Measurements from ENCODE around the gene CCL21. TPM values are rescaled to one million over a fixed set of nuclear protein-coding genes. Genes with fewer than 3 reads are reported as not detected.

Gene CCL21
- total RNA-seq, 1 donor from 2014 or later: not detected

- no peak for TF ChIP-seq CTCF (conservative IDR thresholded peaks at IDR 0.05; ENCODE audit: low read depth, low read length)
- H3K4me3 ChIP-seq (ENCODE audit: low read depth, low read length): no peak overlapping the region
- no peak for DNase-seq (ENCODE audit: low read depth)
Observed at GRCh38 chr9:34717996-34718614, 8.2 kb upstream of the CCL21 start.

- DNase-seq (ENCODE audit: low read depth): no peak
- no peak overlapping the region for H3K4me3 ChIP-seq (ENCODE audit: low read depth, low read length)
Observed at GRCh38 chr9:34716711-34717110, 6.8 kb upstream of the CCL21 start.

GRCh38 chr9:34715639-34716215, 5.8 kb upstream of the CCL21 start:
- no peak for DNase-seq (ENCODE audit: low read depth)
- H3K4me3 ChIP-seq (ENCODE audit: low read depth, low read length): no peak overlapping the region
- TF ChIP-seq CTCF (conservative IDR thresholded peaks at IDR 0.05; ENCODE audit: low read depth, low read length): no peak

More at GRCh38 chr9:34716711-34717110, 6.8 kb upstream of the CCL21 start:
- no peak for TF ChIP-seq CTCF (conservative IDR thresholded peaks at IDR 0.05; ENCODE audit: low read depth, low read length)

- no peak overlapping the region for H3K4me3 ChIP-seq (ENCODE audit: low read depth, low read length)
- no peak for TF ChIP-seq CTCF (conservative IDR thresholded peaks at IDR 0.05; ENCODE audit: low read depth, low read length)
- DNase-seq (ENCODE audit: low read depth): no peak
Observed at GRCh38 chr9:34714007-34714406, 4.1 kb upstream of the CCL21 start.

- no peak for TF ChIP-seq CTCF (conservative IDR thresholded peaks at IDR 0.05; ENCODE audit: low read depth, low read length)
- DNase-seq (ENCODE audit: low read depth): no peak
- no peak overlapping the region for H3K4me3 ChIP-seq (ENCODE audit: low read depth, low read length)
Observed at GRCh38 chr9:34712140-34712539, 2.2 kb upstream of the CCL21 start.

- no peak for DNase-seq (ENCODE audit: low read depth)
- TF ChIP-seq CTCF (conservative IDR thresholded peaks at IDR 0.05; ENCODE audit: low read depth, low read length): no peak
- H3K4me3 ChIP-seq (ENCODE audit: low read depth, low read length): no peak overlapping the region
Observed at GRCh38 chr9:34709196-34709978, 549 bp downstream of the CCL21 start.

Measured in epithelial cell of proximal tubule (primary cell).